HG02970 (cell line): Measurements from ENCODE around the gene RBMXL3.
"Not testable (repeated sequence)": the region's sequence is repeated elsewhere in the genome, so short reads cannot be mapped to it uniquely, and the experiment has no call there.

Experiments
- ATAC-seq: cut with Tn5 transposase; IDR thresholded peaks from one replicate; pipeline ENCODE4 v1.9.1; 2021; ENCODE audit warnings: mild to moderate bottlenecking, moderate library complexity, moderate number of reproducible peaks; ENCODE audit not compliant: unreplicated experiment, low FRiP score

RBMXL3 gene

DNA sequence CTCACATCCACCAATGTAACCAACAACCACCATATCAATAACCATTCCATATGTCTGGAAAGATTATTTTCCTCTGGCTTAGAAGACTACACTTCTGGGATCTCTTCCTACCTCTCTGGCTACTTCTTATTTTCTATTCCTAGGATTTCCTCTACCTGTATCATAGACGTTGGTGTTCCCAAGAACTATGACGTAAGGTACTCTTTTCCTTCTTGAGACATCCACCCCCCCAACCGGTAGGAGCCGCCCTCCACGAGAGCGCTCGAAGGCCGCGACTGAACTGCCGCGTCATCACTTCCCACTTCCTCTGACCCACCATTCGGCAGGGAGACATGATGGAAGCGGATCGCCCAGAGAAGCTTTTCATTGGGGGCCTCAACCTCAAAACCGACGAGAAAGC, at the start of gene RBMXL3:
Gene RBMXL3 (plus strand): TSS at position 301 of the 400 bp plus-strand sequence. CDS start 32 bp downstream, at position 333.
- ATAC-seq, result no peak

DNA sequence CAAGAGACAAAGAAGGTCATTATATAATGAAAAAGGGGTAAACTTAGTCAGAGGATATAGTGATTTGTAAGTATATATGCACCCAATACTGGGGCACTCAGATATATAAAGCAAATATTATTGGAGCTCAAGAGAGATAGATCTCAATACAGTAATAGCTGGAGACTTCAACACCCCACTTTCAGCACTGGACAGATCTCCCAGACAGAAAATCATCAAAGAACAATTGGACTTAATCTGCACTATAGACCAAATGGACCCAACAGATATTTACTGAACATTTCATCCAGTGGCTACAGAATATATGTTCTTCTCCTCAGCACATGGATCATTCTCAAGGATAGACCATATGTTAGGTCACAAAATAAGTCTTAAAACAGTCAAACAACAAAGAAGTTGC, 47.2 kb upstream of the RBMXL3 start:
- no peak for ATAC-seq

DNA sequence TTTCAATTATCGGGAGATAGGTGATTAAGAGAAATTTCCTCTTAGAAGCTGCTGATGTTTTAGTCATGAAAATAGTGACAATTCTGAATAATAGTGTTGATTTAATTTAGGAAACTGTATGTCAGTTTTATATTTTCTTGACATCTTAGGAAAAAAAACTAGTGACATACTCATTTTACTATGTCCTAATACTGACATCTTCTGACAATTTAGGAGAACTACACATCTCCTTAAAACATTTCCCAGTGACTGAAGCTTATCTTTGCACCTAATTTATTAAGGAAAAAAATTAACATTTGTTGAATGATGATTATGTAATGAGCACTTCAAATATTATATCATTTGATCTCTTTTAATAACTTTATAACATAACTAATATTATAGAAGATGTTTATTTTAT, 42.0 kb upstream of the RBMXL3 start:
- no peak for ATAC-seq

DNA sequence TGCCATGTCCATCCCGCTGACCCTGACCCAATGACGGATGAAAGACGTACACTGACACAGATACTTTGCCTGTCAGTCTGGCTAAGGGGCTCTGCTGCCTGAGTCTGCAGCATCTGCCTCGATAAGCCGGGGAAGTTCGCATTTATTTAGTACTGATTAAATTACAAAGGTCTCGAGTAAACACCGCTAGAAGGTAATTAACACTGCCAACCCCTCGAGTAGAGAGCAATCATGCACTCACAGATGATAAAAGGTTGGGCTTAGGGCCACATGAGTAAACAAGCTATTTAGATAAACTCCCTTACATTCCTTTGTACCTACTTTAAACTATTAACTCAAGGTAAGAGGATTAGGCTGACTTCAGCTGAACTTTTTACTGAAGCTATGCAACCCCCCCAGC, 16.0 kb upstream of the RBMXL3 start:
- no peak for ATAC-seq

DNA sequence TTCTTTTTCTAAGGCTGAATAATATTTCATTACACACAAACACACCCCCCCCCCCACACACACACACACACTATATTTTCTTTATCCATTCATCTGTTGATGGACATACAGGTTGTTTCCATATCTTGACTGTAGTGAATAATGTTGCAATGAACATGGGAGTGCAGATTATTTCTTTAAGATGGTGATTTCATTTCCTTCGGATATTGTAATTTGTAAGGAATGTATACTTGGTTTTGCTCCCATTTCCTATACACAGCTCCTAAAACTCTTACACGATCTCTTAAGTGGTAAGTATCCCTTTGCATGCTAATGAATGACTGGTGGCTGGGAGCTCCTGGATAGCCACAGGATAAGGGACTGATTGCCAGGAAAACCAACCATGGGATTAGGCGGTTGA, 14.7 kb upstream of the RBMXL3 start:
- no peak for ATAC-seq

DNA sequence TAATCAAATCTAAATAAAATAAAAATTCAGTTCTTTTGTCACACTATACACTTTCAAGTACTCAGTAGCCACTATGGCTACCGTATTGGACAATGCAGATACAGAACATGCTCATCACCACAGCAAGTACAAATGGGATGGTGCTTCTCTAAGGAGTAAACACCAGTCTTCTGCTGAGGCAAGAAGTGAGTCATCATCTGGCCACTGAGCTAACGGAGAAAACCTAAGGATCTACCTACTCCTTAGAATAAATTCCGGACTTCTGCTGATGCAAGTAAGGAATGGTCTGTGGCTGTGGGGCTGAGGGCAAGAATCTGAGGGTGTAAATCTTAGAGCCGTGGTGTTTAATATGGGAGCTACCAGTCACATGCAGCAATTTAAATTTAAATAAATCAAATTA, 11.3 kb upstream of the RBMXL3 start:
- no peak for ATAC-seq

DNA sequence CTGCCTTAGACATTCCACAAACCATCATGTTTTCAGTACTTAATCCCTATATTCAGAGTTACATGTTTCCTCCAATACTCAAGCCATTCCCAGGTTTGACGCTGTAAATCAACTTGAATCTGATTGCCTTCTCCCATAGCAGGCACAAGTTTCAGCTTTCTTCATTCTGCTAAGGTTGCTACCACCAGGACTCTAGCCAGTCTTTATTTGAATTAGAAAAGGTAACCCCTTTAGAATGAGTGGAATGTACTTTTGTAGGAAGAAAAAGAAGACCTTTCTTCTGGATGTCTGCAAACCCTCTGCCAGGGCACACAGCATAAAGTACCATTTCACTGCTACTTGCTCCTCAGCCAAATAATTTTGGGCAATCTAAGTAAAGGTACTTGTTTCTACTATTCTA, 10.7 kb upstream of the RBMXL3 start:
- no peak for ATAC-seq

DNA sequence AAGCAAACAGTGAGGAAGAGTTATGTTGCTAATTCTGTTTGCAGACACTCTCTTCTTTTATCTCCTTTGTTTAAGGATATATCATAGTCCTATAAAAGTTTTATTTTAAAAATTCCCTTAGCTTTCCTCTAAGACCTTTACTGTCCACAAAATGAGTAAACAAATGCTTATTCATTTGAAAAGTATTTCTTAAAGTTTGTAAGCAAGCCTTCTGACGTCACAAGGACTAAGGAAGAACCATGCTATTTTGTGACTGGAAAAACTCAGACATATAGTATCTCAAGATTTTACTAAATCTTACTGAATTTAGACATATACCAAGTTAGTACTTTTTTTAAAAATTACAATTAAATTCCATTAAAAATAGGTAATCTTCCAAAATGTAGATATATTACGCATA, 5.2 kb upstream of the RBMXL3 start:
- ATAC-seq, result no peak

DNA sequence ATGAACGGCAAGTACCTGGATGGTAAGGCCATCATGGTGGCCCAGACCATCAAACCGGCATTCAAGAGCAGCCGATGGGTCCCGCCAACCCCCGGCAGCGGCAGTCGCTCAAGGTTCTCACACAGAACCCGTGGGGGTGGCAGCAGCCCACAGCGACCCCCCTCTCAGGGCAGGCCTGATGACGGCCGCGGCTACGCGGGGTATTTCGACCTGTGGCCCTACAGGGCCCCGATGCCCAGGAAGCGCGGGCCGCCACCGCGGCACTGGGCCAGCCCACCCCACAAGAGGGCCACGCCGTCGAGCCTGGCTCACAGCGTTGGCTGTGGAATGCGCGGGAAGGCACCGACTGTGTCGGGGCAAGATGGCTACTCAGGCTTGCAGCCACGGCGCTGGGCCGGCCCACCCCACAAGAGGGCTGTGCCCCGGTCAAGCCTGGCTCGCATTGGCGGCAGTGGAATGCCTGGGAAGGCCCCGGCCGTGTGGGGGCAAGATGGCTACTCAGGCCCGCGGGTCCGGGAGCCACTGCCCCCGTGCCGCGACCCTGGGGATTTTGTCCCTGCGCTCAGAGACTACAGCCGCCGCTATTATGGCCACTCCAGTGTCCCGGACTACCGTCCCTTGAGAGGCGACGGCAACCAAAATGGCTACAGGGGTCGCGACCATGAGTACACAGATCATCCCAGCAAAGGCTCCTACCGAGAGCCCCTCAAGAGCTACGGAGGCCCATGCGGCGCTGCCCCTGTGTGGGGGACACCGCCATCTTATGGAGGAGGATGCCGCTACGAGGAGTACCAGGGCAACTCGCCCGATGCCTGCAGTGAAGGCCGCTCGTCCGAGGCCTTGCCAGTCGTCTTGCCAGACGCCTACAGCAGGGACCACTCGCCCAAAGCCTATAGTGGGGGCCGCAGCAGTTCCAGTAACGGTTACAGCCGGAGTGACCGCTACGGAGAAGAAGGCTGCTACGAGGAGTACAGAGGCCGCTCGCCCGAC, 731 bp downstream of the RBMXL3 start:
- ATAC-seq, result no peak

DNA sequence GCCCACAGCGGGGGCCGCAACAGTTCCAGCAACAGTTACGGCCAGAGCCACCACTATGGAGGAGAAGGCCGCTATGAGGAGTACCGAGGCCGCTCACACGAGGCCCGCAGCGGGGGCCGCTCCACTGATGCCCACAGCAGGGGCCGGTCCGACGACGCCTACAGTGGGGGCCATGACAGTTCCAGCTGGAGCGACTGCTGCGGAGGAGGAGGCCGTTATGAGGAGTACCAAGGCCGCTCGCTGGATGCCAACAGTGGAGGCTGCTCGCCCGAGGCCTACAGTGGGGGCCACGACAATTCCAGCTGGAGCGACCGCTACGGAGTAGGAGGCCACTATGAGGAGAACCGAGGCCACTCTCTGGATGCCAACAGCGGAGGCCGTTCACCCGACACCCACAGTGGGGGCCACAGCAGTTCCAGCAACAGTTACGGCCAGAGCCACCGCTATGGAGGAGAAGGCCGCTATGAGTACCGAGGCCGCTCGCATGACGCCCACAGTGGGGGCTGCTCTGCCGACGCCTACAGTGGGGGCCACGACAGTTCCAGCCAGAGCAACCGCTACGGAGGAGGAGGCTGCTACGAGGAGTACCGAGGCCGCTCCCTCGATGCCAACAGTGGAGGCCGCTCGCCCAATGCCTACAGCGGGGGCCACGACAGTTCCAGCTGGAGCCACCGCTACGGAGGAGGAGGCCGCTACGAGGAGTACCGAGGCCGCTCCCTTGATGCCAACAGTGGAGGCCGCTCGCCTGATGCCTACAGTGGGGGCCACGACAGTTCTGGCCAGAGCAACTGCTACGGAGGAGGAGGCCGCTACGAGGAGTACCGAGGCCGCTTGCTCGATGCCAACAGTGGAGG, 1.7 kb downstream of the RBMXL3 start:
- ATAC-seq, result no peak

DNA sequence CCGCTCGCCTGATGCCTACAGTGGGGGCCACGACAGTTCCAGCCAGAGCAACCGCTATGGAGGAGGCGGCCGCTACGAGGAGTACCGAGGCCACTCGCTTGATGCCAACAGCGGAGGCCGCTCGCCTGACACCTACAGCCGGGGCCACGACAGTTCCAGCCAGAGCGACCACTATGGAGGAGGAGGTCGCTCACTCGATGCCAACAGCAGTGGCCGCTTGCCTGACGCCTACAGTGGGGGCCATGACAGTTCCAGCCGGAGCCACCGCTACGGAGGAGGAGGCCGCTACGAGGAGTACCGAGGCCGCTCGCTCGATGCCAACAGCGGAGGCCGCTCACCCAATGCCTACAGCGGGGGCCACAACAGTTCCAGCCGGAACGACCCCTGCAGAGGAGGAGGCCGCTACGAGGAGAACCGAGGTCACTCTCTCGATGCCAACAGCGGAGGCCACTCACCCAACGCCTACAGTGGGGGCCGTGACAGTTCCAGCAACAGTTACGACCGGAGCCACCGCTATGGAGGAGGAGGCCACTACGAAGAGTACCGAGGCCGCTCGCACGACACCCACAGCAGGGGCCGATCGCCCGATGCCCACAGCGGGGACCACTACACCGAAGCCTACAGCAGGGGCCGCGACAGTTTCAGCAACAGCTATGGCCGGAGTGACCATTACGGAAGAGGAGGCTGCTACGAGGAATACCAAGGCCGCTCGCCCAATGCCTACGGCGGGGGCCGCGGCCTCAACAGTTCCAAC, 2.5 kb downstream of the RBMXL3 start:
- no peak for ATAC-seq

DNA sequence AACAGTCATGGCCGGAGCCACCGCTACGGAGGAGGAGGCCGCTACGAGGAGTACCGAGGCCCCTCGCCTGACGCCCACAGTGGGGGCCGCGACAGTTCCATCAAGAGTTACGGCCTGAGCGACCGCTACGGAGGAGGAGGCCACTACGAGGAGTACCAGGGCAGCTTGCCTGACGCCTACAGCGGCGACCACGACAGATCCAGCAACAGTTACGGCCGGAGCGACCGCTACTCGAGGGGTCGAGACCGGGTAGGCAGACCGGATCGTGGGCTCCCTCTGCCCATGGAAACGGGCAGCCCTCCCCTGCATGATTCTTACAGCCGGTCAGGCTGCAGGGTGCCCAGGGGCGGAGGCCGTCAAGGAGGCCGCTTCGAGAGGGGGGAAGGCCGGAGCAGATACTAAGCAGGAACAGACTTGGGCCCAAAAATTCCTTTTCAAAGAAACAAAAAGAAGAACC, 3.1 kb downstream of the RBMXL3 start:
- no peak for ATAC-seq

DNA sequence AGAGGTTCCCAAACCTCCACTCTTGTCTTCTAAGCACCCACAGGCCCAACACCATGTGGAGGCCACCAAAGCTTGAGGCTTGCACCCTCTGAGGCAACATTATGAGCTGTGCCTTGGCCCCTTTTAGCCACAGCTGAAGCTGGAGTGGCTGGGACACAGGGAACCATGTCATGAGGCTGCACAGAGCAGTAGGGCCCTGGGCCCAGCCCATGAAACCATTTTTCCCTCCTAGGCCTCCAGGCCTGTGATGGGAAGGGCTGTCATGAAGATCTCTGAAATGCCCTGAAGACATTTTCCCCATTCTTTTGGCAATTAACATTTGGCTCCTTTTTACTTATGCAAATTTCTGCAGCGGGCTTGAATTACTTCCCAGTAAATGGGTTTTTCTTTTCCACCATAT, 14.8 kb downstream of the RBMXL3 start:
- ATAC-seq, result no peak

DNA sequence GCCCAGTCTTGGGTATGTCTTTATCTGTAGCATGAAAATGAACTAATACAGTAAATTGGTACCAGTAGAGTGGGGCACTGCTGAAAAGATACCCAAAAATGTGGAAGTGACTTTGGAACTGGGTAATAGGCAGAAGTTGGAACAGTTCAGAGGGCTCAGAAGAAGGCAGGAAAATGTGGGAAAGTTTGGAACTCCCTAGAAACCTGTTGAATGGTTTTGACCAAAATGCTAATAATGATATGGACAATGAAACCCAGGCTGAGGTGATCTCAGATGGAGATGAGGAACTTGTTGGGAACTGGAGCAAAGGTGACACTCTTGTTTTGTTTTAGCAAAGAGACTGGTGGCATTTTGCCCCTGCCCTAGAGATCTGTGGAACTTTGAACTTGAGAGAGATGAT, 20.3 kb downstream of the RBMXL3 start:
- ATAC-seq, result not testable (repeated sequence)

DNA sequence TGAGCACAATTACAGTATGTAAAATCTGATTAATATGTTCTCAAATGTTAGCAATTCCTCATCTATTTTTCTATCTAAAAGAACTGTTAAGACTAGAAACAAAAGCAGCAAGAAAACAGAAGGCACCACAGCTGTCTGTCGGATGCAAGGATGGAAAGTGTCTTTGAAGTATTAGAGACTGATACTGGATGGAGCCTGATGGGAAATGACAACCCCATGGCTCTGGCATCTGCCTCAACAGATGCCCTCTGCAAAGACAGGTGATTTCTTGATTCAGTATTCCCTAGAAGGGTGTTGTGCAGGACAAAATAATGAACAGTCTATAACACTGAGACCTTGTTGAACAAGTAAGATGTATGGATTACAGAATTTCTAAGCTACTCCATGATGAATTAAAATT, 24.9 kb downstream of the RBMXL3 start:
- no peak for ATAC-seq

DNA sequence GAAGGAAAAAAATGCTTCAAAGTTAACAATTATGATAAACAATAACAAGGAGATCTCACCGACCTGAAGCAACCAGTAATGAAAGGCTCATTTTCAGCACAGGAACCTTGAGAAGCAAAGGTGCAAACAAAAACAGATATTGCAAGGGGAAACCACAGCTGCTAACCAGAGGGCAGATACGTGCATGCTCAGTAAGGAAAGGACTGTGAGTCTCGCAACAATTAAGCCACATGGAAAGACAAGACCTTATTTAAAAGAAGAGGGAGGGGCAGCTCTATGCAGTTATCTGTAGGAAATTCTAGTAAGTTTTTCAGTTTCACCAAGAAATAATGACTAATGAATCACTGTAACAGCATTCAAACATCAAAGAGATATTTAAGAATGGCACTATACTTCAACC, 25.4 kb downstream of the RBMXL3 start:
- no peak for ATAC-seq

DNA sequence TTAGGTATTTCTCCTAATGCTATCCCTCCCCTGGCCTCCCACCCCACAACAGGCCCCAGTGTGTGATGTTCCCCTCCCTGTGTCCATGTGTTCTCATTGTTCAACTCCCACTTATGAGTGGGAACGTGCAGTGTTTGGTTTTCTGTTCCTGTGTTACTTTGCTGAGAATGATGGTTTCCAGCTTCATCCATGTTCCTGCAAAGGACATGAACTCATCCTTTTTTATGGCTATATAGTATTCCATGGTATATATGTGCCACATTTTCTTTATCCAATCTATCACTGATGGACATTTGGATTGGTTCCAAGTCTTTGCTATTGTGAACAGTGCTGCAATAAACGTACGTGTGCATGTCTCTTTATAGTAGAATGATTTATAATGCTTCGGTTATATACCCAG, 28.1 kb downstream of the RBMXL3 start:
- not testable (repeated sequence) for ATAC-seq

DNA sequence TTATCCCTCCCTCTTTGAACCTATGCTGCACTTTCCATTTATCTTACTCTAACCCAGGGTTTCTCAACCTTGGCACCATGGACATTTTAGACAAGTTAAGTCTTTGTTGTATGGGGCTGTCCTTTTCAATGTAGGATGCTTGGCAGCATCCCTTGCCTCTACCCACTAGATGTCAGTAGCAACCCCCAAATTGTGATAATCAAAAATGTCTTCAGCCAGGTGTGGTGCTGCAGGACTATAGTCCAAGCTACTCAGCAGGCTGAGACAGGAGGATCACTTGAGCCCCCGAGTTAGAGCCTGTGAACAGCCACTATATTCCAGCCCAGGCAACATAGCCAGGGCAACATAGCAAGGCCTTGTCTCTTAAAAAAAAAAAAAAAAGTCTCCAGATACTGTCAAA, 37.7 kb downstream of the RBMXL3 start:
- no peak for ATAC-seq

DNA sequence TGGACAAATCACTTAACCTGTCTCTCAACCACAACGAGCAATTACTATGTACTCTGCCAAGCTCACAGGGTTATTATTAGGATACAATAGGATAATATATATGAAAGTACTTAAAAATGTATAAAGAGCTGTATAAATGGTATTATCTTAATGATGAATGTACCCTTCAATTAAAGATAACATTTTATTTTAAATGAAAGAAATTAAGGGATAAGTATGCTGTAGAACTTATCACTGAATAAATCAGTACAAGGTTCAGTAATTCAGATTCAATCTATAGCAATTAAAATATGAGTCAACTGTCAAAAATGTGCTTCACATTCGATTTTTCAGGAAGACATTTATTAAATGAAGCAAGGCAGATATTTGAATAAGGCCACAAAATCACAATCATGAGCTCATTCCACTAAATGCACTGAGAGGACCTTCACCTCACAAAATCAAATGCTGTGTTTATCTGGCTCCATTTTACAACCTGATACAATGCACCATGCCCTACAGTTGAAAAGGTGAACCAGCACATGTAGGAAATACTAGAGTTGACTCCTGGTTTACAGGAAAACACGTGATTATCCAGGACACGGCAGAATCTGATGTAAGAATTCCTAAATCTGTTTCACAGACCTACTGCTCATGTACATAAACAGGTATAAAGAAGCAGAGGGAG, 40.3 kb downstream of the RBMXL3 start:
- no peak for ATAC-seq

DNA sequence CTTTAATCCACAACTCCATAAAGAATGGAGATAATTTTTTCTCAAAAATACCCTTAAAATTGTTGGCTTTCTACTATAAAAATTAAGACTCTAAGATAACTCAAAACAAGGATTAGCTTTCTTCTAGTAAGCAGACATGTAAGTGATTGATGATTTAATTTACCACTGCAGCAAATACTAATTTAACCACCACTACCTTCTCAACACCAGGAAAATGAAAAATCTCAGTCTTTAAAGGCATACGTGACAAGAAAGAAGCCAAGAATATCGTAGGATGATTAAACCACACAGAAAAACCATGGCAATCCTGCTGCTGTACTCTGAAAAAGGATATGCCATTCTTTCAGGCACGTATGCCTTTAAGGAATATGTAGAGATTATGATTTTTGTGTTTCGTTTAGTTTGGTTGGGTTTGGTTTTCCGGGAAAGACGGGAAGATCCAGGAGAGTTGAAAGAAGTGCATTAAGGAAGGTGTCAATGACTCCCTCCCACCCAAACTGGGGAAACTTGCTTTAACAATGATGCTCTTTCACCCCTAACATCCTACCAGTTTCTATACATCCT, 43.8 kb downstream of the RBMXL3 start:
- no peak for ATAC-seq
